ENCODE data around the gene RNF214.

- no peak for TF ChIP-seq CTCF (IDR thresholded peaks at IDR 0.05)
- no peak for TF ChIP-seq POLR2A (IDR thresholded peaks at IDR 0.05)
Observed at GRCh38 chr11:117248341-117248740, 15.9 kb downstream of the RNF214 start.
